Motor neuron (in vitro differentiated cells): Measurements from ENCODE around the gene DAPK2. TPM values are rescaled to one million over a fixed set of nuclear protein-coding genes. Genes with fewer than 3 reads are reported as not detected.
A peak's percentile ranks its signal among the peaks of the same experiment; 100 is the strongest.

Source experiments
- ATAC-seq, 8 experiments: fragments of 200-7000 bp; cut with Tn5 transposase; replicated peaks in 6 of 8; 2 replicates each; pipeline ENCODE4 v1.8.0; 2021; ENCODE audit warnings: mild to moderate bottlenecking in 8 of 8, moderate library complexity in 8 of 8
- H3K27ac ChIP-seq, 2 donors: fragments of 250-450 bp; sonication (Bioruptor Pico); 2 replicates each; pipeline ENCODE4 v1.9.0; 2021; ENCODE audit warnings: antibody characterized with exemption in 2 of 2, mild to moderate bottlenecking in 2 of 2, moderate library complexity in 1 of 2
- H3K4me1 ChIP-seq, 2 donors: fragments of 250-450 bp; sonication (Bioruptor Pico); replicated peaks in 1 of 2; 2 replicates each; pipeline ENCODE4 v1.6.1; 2021; ENCODE audit warnings: antibody characterized with exemption in 2 of 2, mild to moderate bottlenecking in 2 of 2, moderate library complexity in 1 of 2
- H3K4me3 ChIP-seq, 5 donors: fragments of 250-450 bp; sonication (Bioruptor Pico); 2 replicates each; pipeline ENCODE4 v1.9.0; 2021; ENCODE audit warnings: antibody characterized with exemption in 5 of 5, mild to moderate bottlenecking in 5 of 5, moderate library complexity in 4 of 5
- WGBS, 10 experiments: fragments of 450-650 bp; shearing (Covaris generic); methylation state at CpG; one replicate each; pipeline ENCODE4 v1.0.0; 2022; 5-methylcytosine and 5-hydroxymethylcytosine counted together
- in situ Hi-C, 9 experiments: fragments of 400-800 bp; cut with MboI; loops; one replicate each; pipeline ENCODE4 v1.15.0; 2021; ENCODE audit warnings: low sequenced_read_pairs in 9 of 9, low pct_unique_long_range_greater_than_20kb in 2 of 9; ENCODE audit not compliant: unreplicated experiment in 9 of 9
- total RNA-seq, 8 experiments: library from RNA; unstranded; fragments of 300-600 nt; gene quantifications; 2 replicates each; pipeline versions ENCODE4 v1.2.3 to v1.2.4, GENCODE V29; 2022

Gene DAPK2
- total RNA-seq, 8 experiments from 2014 or later = 0.22 to 20.8 (median 1.5) TPM

DNA sequence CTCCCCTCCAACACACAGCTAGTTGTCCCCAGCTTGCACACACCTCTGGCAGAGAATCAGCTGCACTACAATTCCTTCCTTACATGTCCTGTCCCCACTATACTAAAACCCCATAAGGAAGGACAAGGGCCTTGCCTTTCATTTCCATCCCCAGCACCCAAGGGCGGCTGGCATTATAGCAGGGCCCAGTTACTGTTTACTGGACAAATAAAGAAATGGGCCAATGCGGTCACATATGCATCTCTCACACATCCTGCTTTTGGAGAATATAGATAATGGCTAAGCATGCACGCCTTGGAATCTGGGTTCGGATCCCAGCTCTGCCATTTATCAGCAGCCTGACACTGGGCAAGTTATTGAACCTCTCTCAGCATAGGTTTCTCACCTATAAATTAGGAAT, 99.1 kb downstream of the DAPK2 start:
- Histone ChIP-seq H3K4me1 (no peaks in the 10 kb centered on the region), H3K4me3 (no peak overlapping the region), H3K27ac (no peak overlapping the region)
- 75 to 100% (median 93%) methylated on average over 1 to 3 of the region's 4 CpGs; no CpG with 5 or more reads in 4 of the 10 experiments for WGBS, 10 experiments
- in situ Hi-C loops = no loop called here
- no peak for ATAC-seq

DNA sequence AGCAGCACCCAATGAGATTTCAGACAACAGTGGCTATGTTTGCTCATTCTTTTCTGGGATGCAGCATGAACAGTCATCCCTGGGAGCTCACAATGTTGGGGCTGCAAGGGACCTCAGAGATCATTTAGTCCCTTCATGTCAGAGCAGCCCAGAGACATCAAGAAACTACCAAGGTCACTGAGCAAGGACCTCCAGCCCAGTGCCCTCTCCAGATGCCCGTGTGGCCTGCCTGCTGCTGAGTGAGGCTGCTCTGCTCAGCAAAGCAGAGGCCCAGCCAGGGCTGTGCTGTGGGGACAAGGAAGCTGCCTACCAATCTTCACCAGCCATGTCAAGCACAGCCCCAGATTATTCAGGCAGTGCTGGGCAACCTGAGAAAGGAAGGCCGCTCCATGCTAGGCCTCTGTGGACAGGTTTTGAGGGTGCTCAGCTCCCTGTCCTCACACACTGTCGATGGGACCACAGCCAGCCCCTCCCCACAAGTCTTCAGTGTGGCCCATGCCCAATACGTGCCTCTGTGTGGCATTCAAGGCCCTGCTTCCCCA, 99.7 kb downstream of the DAPK2 start:
- no peak overlapping the region for H3K4me3 ChIP-seq
- H3K27ac ChIP-seq = no peak overlapping the region
- H3K4me1 ChIP-seq = no peaks in the 10 kb centered on the region
- 88% methylated on average over 2 of the region's 4 CpGs; no CpG with 5 or more reads in 9 of the 10 experiments for WGBS, 10 experiments
- in situ Hi-C loops = no loop called here
- no peak for ATAC-seq

DNA sequence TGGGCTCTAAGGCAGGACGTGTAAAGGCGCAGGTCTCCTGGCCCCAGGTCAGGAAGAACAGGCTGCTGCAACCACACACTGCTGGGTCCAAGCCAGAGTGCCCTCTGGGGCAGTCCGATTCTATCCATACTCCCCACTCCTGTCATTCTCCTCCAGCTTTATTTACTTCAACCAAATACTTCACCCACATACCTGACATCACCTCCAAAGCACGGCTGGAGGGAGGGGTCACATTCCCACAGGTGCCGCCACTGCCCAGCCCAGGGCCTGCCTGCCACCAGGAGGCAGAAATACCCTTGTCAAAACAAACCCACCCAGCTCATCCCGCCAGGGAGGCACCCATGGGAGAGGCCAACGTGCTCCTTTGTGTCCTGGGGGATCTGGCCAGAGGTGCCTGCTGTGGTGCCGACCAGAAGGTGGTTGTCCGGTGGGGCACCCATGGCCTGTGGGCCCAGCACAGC, 100.4 kb downstream of the DAPK2 start:
- H3K4me1 ChIP-seq = no peaks in the 10 kb centered on the region
- peak in 1 of 8 experiments; percentile 8 for ATAC-seq
- no peak overlapping the region for H3K27ac ChIP-seq
- H3K4me3 ChIP-seq = no peak overlapping the region
- WGBS, 10 experiments = 81 to 100% (median 100%) methylated on average over 2 to 7 of the region's 9 CpGs; no CpG with 5 or more reads in 5 of the 10 experiments
- in situ Hi-C loops = no loop called here

DNA sequence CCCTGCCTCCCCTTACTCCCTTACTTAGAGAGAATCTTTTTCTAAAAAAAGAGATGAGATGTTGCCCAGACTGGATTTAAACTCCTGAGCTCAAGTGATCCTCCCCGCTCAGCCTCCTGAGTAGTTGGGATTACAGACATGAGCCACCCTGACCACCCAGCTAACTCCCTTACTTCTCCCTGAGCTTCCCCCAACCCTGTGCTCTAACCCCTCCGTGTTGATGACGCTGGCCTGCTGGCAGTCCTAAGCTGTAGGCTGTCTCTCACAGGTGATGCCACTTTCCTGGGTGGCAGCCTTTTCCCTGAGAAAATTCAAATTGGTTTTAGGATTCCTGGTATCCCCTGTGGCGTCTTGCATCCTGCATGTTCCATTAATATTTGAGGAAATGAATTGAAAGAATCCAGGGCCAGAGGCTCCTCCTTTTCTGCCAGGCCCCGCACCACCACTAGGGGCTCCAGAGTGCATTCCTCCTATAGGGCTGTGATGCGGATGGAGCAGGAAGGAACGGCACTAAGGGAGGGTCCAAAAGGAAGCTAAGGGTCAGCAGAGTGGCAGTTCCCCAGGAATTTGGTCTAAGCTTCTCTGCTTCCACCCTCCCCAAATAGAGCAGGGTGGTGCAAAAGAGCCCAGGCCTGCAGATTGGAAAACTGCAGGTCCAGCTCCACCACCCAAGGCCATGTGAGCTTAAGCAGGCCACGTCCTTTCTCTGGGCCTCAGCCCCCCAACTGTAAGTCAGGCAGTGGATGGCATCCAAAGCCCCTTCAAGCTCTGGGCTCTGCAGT, 101.1 kb downstream of the DAPK2 start:
- in situ Hi-C loops = no loop called here
- WGBS, 10 experiments = 10 to 80% (median 70%) methylated on average over 1 to 4 of the region's 8 CpGs; no CpG with 5 or more reads in 4 of the 10 experiments
- no peaks in the 10 kb centered on the region for H3K4me1 ChIP-seq
- no peak overlapping the region for H3K4me3 ChIP-seq
- H3K27ac ChIP-seq = no peak overlapping the region
- peak; percentile 76 to 99 (median 88) for ATAC-seq

DNA sequence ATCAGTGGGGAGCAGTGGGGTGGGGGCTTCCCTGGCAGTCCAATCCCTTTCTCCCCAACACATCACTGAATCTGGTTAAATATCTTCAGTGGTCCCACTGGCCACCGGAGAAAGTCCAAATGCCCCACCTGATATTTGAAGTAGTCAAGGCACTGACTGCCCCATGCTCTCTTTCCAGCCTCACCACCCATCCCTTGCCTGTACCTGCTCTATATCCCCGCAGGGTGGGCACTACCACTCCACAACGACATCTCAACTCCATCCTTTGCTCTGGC, 101.7 kb downstream of the DAPK2 start:
- Histone ChIP-seq H3K27ac (no peak overlapping the region), H3K4me1 (no peaks in the 10 kb centered on the region), H3K4me3 (no peak overlapping the region)
- ATAC-seq = no peak
- in situ Hi-C loops = no loop called here
- WGBS, 10 experiments = 80 to 100% (median 88%) methylated on average over 1 to 3 of the region's 3 CpGs; no CpG with 5 or more reads in 6 of the 10 experiments

DNA sequence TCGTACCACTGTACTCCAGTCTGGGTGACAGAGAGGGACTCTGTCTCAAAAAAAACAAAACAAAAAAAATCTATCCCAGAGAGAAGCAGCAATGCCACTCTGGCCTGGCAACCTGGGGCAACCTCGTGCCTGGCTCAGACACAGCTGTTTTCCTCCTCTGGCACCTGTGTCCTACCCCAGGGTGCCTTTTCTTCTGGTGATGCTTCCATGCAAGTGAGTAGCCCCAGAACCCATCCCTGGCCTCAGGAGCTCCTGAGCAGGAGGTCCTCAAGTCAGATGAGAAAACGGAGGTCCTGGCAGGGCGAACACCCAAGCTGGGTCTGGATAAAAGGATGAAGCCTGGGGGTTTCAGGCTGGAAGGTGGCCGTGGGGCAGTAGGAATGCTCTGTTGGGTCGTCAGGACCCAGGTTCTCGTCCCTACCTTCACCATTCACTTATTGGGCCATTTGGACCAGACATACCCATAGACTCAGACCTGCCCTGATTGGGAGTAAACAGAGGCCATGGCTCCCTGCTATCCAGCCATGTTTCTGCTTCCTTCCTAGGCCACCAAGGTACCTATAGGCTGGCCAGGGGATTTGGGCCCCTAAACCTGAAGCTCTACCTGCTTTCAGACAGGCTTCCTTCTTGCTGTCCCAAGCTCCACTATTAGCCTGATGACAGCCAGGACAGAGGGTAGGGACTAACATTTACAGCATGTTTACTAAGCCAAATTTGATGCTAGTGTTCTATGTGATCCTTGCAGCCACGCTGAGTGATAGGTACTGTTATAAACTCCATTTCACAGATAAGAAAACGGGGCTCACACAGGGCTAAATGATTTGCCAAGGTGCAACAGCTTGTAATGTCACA, 102.2 kb downstream of the DAPK2 start:
- WGBS, 10 experiments = 0 to 93% (median 64%) methylated on average over 1 to 5 of the region's 9 CpGs; no CpG with 5 or more reads in 5 of the 10 experiments
- no peak for ATAC-seq
- in situ Hi-C loops = no loop called here
- Histone ChIP-seq H3K4me1 (no peaks in the 10 kb centered on the region), H3K27ac (no peak overlapping the region), H3K4me3 (no peak overlapping the region)

DNA sequence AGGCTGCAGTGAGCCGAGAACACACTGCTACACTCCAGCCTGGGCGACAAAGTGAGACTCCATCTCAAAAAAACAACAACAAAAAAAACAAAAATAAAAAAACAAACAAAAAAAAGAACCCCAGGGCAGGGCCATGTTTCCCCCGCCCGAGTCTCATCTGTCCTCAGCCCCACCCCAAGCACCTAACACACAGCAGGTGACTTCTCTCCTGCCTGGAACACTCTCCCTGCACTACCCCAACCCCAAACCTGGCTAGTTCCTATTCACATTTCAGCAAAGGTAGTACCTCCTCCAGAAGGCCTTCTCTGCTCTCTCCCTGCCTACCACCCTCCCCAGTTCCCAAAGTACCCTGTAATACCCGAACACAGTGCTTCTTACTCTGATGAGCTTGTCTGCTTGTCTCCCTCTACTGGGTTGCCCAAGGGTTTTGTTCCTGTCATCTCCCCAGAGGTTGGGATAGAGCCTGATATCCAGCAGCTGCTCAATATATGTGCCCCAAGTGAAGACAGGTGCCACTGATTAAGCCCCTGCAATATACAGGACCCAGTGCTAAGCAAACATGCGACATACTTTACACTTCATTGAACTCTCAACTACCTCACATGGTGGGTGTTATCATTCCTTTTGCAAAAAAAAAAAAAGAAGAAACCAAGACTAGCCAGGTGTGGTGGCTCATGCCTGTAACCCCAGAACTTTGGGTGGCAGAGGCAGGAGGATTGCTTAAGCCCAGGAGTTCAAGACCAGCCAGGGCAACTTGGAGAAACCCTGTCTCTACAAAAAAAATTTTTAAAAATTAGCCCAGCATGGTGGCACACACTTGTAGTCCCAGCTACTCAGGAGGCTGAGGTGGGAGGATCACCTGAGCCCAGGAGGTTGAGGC, 103.6 kb downstream of the DAPK2 start:
- ATAC-seq = no peak
- 75 to 95% (median 88%) methylated on average over 1 to 4 of the region's 6 CpGs; no CpG with 5 or more reads in 5 of the 10 experiments for WGBS, 10 experiments
- H3K4me3 ChIP-seq = no peak overlapping the region
- in situ Hi-C loops = no loop called here
- no peaks in the 10 kb centered on the region for H3K4me1 ChIP-seq
- no peak overlapping the region for H3K27ac ChIP-seq

DNA sequence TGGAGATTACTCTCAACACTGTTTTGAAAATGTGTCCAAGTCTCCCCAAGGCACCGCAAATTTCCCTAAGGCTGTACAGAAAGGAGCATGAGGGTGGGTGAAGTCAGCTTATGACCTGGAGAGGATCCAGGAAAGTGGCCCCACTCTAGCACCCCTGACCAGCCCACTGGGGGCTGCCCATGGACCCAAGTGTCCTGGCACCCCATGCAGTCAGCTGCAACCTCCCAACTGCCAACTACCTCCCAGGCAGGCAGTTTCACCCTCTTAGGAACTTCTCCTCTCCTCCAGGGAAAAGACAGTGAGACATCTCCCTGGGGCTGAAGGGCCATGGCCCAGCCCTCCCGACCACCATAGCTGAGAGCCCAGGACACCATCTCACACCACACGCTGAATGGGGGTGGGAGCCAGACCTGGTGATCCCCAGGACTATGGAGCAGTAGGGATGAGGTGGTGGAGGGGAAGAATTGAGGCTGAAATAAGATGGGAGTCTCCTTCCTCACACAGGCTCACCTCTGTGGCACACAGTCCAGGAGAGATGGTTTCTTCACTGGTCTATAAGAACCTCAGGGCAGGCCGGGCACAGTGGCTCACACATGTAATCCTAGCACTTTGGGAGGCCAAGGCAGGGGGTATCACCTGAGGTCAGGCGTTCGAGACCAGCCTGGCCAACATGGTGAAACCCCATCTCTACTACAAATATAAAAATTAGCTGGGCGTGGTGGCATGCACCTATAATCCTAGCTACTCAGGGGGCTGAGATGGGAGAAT, 104.4 kb downstream of the DAPK2 start:
- ATAC-seq = no peak
- H3K4me1 ChIP-seq = no peaks in the 10 kb centered on the region
- in situ Hi-C loops = no loop called here
- H3K4me3 ChIP-seq = no peak overlapping the region
- 69 to 100% (median 90%) methylated on average over 1 to 4 of the region's 7 CpGs; no CpG with 5 or more reads in 3 of the 10 experiments for WGBS, 10 experiments
- no peak overlapping the region for H3K27ac ChIP-seq

DNA sequence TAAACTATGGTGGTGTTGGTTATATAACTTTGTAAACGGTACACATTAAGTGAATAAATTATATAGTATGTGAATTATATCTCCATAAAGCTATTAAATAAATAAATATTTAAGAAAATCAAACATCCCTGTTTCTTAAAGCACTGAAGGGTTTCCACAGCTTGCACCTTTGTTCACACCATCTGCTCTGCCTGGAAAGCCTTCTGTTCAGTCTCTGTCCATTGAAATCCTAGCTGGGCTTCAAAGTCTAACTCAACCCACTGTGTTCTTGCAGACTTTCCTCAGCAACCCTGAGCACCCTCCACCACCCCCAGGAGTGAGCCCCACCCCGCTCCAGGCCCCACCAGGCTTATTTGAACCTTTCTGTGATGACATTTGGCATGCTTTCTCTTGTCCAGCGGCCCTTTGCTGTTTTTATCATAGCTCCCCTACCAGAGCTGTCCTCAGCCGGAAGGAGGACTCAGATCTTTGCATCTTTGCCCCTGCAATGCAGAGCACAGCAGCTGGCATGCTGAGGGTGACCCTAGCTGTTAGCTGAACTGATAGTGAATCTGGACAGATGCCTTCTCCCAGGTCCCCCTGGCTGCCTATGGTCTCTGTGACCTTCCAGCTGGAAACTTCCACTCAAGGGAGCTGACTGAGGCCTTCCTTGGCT, 105.2 kb downstream of the DAPK2 start:
- Histone ChIP-seq H3K27ac (no peak overlapping the region), H3K4me3 (no peak overlapping the region), H3K4me1 (no peaks in the 10 kb centered on the region)
- ATAC-seq = no peak
- WGBS, 10 experiments = 38 to 100% (median 67%) methylated on average over 1 of the region's 4 CpGs
- in situ Hi-C loops = no loop called here

DNA sequence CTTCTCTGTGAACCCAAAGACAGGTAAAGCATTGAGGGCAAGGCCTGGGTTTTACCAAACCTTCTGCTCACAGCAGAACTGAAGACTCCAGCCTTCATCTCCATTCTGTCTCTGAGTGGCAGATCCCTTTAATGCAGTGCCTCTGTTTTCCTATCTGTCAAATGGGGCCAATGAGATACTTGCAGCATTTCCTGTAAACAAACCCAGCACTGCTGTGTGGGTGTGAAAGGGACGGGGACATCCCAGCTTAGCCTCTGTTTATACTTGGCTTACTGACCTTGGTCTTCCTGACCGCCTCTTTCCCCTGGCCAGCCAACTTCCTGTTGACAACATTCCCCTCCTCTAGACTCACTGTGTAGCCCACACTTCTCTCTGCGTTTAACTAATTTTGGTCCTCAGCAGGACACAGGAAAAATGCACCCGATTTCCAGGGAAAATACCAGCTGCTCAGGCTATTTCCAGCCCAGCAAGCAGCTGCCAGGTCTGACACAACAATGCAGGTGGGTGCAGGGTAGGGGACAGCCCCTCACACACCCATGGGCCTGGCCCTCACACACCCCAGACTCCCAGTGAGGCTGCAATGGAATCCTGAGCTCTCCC, 106.7 kb downstream of the DAPK2 start:
- in situ Hi-C loops = no loop called here
- ATAC-seq = peak in 1 of 8 experiments; percentile 64
- Histone ChIP-seq H3K27ac (no peak overlapping the region), H3K4me3 (no peak overlapping the region), H3K4me1 (no peaks in the 10 kb centered on the region)
- WGBS, 10 experiments = 0 to 100% (median 68%) methylated on average over 1 to 3 of the region's 4 CpGs; no CpG with 5 or more reads in 2 of the 10 experiments

DNA sequence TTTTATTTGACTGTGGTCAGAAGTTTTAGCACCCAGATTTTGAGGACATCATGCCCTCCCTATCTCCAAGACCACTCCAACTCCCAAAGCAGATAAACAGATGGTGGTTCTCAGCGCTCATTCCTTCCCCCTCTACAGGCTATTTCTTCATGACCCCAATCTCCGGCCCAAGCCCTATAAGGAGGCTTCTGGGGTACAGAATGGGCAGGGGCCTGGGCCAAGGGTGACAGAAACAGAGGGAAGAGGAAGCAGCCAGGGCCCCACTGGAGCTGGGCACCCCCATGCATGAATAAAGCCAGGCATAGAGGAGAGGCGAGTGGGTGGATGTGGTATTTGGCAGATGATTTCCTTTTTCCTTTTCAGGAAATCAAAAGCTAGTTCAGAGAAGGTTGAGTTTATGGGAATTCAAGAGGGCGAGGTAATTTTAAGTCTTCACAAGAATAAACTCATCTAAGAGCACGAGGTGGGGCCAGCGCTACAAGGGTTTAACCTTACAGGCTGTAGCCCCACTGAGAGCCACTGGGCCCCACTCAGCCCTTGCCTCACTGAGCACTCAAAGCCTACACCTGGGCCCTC, 107.7 kb downstream of the DAPK2 start:
- ATAC-seq = peak in 2 of 8 experiments; percentile 51 to 83
- H3K27ac ChIP-seq = no peak overlapping the region
- 60 to 100% (median 72%) methylated on average over 1 to 4 of the region's 6 CpGs; no CpG with 5 or more reads in 5 of the 10 experiments for WGBS, 10 experiments
- in situ Hi-C loops = no loop called here
- no peaks in the 10 kb centered on the region for H3K4me1 ChIP-seq
- no peak overlapping the region for H3K4me3 ChIP-seq
